K562 (cell line): ENCODE results near the gene CELSR2. TPM values are rescaled to one million over a fixed set of nuclear protein-coding genes. Genes with fewer than 3 reads are reported as not detected.

Experiments
- FOSL1 ChIP-seq: fragments of 200-800 bp; sonication (Bioruptor generic); conservative IDR thresholded peaks from 2 replicates; pipeline ENCODE4 v1.6.1; 2016; ENCODE audit warnings: missing genetic modification characterization, missing compliant biosample characterization
- GABPA ChIP-seq: fragments of 200-800 bp; sonication (Bioruptor generic); conservative IDR thresholded peaks from 2 replicates; pipeline ENCODE4 v1.6.1; 2016; ENCODE audit warnings: low read depth, missing genetic modification characterization, missing compliant biosample characterization
- MEIS2 ChIP-seq: fragments of 450-650 bp; IDR thresholded peaks from 2 replicates; pipeline ENCODE4 v1.6.1; 2014; ENCODE audit warnings: mild to moderate bottlenecking; ENCODE audit not compliant: partially characterized antibody
- MTA3 ChIP-seq: fragments of 450-650 bp; formaldehyde crosslinking; IDR thresholded peaks from 2 replicates; pipeline ENCODE4 v1.6.1; 2017; ENCODE audit warnings: mild to moderate bottlenecking, borderline replicate concordance
- RBM25 ChIP-seq: fragments of 200-400 bp; formaldehyde crosslinking; IDR thresholded peaks from 2 replicates; pipeline ENCODE4 v1.6.1; 2018; ENCODE audit warnings: low read length, low read depth, moderate library complexity; ENCODE audit not compliant: severe bottlenecking
- SOX6 ChIP-seq: fragments of 450-650 bp; IDR thresholded peaks from 2 replicates; pipeline ENCODE4 v1.6.1; 2014; ENCODE audit warnings: mild to moderate bottlenecking
- SPI1 ChIP-seq: IDR thresholded peaks from 2 replicates; pipeline ENCODE4 v1.6.1; 2011; ENCODE audit warnings: low read depth, low read length, control low read depth, borderline replicate concordance
- SRSF3 ChIP-seq: fragments of 200-400 bp; formaldehyde crosslinking; IDR thresholded peaks from 2 replicates; pipeline ENCODE4 v1.6.1; 2016; ENCODE audit warnings: mild to moderate bottlenecking, low read length, moderate library complexity; ENCODE audit not compliant: insufficient read depth
- XRCC5 ChIP-seq: fragments of 200-400 bp; formaldehyde crosslinking; IDR thresholded peaks from 2 replicates; pipeline ENCODE4 v1.6.1; 2017; ENCODE audit warnings: low read depth, mild to moderate bottlenecking, low read length
- YY1 ChIP-seq, 3 experiments: IDR thresholded peaks; 2 replicates each; pipeline ENCODE4 v1.6.1; 2011; ENCODE audit warnings: low read length in 2 of 3, mild to moderate bottlenecking in 2 of 3, moderate library complexity in 2 of 3, borderline replicate concordance in 1 of 3, control low read depth in 1 of 3, low read depth in 1 of 3; ENCODE audit not compliant: insufficient read depth in 3 of 3, insufficient replicate concordance in 2 of 3, control insufficient read depth in 1 of 3, insufficient read length in 1 of 3; ENCODE audit errors: extremely low read depth in 1 of 3
- ZNF143 ChIP-seq: sonication (generic); formaldehyde crosslinking; IDR thresholded peaks from 2 replicates; pipeline ENCODE4 v1.9.0; 2022; ENCODE audit warnings: mild to moderate bottlenecking, missing genetic modification reagents
- ZNF311 ChIP-seq: fragments of 250-450 bp; sonication (Bioruptor Pico); IDR thresholded peaks from 2 replicates; pipeline ENCODE4 v1.4.0; 2020; ENCODE audit warnings: mild to moderate bottlenecking, moderate library complexity
- ZNF408 ChIP-seq: fragments of 250-450 bp; sonication (Bioruptor Pico); IDR thresholded peaks from 2 replicates; pipeline ENCODE4 v1.4.0; 2020; ENCODE audit warnings: low read depth, mild to moderate bottlenecking, moderate library complexity
- ZNF436 ChIP-seq: fragments of 250-450, 450-650 bp; sonication (Bioruptor Pico); formaldehyde crosslinking; IDR thresholded peaks from 2 replicates; pipeline ENCODE4 v1.7.0; 2020; ENCODE audit warnings: mild to moderate bottlenecking
- ZNF644 ChIP-seq: fragments of 200-800 bp; sonication (Bioruptor generic); IDR thresholded peaks from 2 replicates; pipeline ENCODE4 v1.6.1; 2016; ENCODE audit warnings: low read depth, missing genetic modification characterization, missing compliant biosample characterization
- polyA plus RNA-seq, 8 experiments: library from polyadenylated mRNA; depleted of rRNA in 4 of 8; stranded (reverse) in 5 of 8; unstranded in 3 of 8; fragments of >200 nt; fragmentation: Nextera tagmentation in 2 of 8; fragmentation: Illumina TruSeq in 1 of 8; extraction: Ambion mirVana in 2 of 8; extraction: Trizol in 1 of 8; gene quantifications; 2 replicates each; pipeline versions ENCODE4 v1.2.1 to v1.2.3, GENCODE V29; 2011 to 2014; ENCODE audit warnings: inconsistent platforms in 1 of 8, missing spikeins in 1 of 8
- total RNA-seq, 7 experiments: library from RNA; depleted of rRNA in 6 of 7; stranded (reverse); fragments of >200 nt in 6 of 7; fragmentation: Illumina TruSeq in 2 of 7; extraction: Trizol in 2 of 7; gene quantifications; 2 replicates each; pipeline versions ENCODE4 v1.2.1 to v1.2.3, GENCODE V29; 2011 to 2021; ENCODE audit warnings: low replicate concordance in 1 of 7
- TF ChIP-seq, protein P1 (sequence below): fragments of 450-650 bp; IDR thresholded peaks from 2 replicates; pipeline ENCODE4 v1.6.1; 2016; ENCODE audit warnings: mild to moderate bottlenecking, moderate library complexity

CELSR2 gene
- total and polyA plus RNA-seq, 9 of the 15 experiments (the other 6 are each of a cell fraction or from before 2014, with no cell fraction given) = 0.31 to 21.9 (median 4.2) TPM

DNA sequence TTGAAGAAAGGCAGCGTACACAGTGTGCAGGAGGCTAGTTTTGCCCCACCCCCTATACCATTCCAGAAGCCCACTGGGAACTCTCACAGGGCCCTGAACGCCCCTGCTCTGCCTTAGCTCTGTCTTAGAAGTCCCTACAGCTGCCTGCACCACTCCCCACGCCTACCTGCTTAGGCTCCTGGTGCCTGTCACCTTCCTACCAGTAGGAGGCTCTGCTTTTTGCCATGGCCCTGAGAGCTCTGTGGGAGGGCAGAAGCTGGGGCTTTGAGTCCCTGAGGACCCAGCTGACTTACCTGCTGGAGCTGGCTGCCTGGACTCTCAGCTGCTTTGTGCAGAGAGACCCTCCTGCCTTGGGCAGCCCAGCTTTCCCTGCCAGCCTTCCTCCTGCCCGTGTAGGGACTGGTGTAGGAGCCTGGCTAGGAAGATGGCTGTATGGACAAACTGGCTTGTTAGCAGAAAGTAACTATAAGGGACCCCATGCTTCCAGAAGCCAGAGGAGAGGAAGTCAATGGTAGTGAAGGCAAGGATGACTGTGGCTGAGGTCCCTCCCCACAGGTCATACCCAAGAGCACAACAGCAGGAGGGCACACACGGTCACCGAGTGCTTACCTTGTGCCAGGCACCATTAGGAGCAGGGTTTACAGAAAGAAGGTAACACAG lies 9.8 kb upstream of the CELSR2 start (continued):
- TF ChIP-seq, protein P1, sequence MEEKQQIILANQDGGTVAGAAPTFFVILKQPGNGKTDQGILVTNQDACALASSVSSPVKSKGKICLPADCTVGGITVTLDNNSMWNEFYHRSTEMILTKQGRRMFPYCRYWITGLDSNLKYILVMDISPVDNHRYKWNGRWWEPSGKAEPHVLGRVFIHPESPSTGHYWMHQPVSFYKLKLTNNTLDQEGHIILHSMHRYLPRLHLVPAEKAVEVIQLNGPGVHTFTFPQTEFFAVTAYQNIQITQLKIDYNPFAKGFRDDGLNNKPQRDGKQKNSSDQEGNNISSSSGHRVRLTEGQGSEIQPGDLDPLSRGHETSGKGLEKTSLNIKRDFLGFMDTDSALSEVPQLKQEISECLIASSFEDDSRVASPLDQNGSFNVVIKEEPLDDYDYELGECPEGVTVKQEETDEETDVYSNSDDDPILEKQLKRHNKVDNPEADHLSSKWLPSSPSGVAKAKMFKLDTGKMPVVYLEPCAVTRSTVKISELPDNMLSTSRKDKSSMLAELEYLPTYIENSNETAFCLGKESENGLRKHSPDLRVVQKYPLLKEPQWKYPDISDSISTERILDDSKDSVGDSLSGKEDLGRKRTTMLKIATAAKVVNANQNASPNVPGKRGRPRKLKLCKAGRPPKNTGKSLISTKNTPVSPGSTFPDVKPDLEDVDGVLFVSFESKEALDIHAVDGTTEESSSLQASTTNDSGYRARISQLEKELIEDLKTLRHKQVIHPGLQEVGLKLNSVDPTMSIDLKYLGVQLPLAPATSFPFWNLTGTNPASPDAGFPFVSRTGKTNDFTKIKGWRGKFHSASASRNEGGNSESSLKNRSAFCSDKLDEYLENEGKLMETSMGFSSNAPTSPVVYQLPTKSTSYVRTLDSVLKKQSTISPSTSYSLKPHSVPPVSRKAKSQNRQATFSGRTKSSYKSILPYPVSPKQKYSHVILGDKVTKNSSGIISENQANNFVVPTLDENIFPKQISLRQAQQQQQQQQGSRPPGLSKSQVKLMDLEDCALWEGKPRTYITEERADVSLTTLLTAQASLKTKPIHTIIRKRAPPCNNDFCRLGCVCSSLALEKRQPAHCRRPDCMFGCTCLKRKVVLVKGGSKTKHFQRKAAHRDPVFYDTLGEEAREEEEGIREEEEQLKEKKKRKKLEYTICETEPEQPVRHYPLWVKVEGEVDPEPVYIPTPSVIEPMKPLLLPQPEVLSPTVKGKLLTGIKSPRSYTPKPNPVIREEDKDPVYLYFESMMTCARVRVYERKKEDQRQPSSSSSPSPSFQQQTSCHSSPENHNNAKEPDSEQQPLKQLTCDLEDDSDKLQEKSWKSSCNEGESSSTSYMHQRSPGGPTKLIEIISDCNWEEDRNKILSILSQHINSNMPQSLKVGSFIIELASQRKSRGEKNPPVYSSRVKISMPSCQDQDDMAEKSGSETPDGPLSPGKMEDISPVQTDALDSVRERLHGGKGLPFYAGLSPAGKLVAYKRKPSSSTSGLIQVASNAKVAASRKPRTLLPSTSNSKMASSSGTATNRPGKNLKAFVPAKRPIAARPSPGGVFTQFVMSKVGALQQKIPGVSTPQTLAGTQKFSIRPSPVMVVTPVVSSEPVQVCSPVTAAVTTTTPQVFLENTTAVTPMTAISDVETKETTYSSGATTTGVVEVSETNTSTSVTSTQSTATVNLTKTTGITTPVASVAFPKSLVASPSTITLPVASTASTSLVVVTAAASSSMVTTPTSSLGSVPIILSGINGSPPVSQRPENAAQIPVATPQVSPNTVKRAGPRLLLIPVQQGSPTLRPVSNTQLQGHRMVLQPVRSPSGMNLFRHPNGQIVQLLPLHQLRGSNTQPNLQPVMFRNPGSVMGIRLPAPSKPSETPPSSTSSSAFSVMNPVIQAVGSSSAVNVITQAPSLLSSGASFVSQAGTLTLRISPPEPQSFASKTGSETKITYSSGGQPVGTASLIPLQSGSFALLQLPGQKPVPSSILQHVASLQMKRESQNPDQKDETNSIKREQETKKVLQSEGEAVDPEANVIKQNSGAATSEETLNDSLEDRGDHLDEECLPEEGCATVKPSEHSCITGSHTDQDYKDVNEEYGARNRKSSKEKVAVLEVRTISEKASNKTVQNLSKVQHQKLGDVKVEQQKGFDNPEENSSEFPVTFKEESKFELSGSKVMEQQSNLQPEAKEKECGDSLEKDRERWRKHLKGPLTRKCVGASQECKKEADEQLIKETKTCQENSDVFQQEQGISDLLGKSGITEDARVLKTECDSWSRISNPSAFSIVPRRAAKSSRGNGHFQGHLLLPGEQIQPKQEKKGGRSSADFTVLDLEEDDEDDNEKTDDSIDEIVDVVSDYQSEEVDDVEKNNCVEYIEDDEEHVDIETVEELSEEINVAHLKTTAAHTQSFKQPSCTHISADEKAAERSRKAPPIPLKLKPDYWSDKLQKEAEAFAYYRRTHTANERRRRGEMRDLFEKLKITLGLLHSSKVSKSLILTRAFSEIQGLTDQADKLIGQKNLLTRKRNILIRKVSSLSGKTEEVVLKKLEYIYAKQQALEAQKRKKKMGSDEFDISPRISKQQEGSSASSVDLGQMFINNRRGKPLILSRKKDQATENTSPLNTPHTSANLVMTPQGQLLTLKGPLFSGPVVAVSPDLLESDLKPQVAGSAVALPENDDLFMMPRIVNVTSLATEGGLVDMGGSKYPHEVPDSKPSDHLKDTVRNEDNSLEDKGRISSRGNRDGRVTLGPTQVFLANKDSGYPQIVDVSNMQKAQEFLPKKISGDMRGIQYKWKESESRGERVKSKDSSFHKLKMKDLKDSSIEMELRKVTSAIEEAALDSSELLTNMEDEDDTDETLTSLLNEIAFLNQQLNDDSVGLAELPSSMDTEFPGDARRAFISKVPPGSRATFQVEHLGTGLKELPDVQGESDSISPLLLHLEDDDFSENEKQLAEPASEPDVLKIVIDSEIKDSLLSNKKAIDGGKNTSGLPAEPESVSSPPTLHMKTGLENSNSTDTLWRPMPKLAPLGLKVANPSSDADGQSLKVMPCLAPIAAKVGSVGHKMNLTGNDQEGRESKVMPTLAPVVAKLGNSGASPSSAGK = no peak
- peak; percentile 79 for TF ChIP-seq XRCC5
- no peak for TF ChIP-seq SRSF3
- TF ChIP-seq ZNF143 (CRISPR knock-in tag) = peak; percentile 38; the same call in 1 of the 2 replicates
- TF ChIP-seq SPI1 = peak; percentile 15; the same call in 1 of the 2 replicates
- no peak for TF ChIP-seq ZNF436 (CRISPR knock-in tag)
- TF ChIP-seq MEIS2 = no peak
- no peak for TF ChIP-seq GABPA (tag)
- no peak for TF ChIP-seq ZNF311 (CRISPR knock-in tag)
- TF ChIP-seq SOX6 = 0 out of 2 replicates have a peak, but pooled peaks have one; percentile 22
- TF ChIP-seq ZNF644 (tag) = no peak
- TF ChIP-seq YY1 (IDR thresholded peaks at IDR 0.05; ENCODE audit: borderline replicate concordance in 1 of 3, control insufficient read depth in 1 of 3, extremely low read depth in 1 of 3, insufficient read depth in 3 of 3, insufficient read length in 1 of 3, insufficient replicate concordance in 2 of 3, low read depth in 1 of 3, low read length in 2 of 3) = peak in 1 of 3 experiments; percentile 21
- no peak for TF ChIP-seq ZNF408 (CRISPR knock-in tag)
- no peak for TF ChIP-seq RBM25
- no peak for TF ChIP-seq FOSL1
- no peak; the same call in 1 of the 2 replicates for TF ChIP-seq MTA3
